ENCODE data around the gene MBNL1.

- TF ChIP-seq EZH2 (IDR thresholded peaks at IDR 0.05) (no peak), POLR2AphosphoS5 (IDR thresholded peaks at IDR 0.05; ENCODE audit: borderline replicate concordance, low read depth, low read length) (no peak)
These were observed 203.3 kb downstream of the MBNL1 start for GRCh38 chr3:152471814-152472671.
